Neural cell (in vitro differentiated cells): ENCODE measurements around the gene BTBD9. TPM values are rescaled to one million over a fixed set of nuclear protein-coding genes. Genes with fewer than 3 reads are reported as not detected.

ENCODE experiments used
- H2AFZ ChIP-seq: fragments of 200-600, 300-800 bp; sonication (generic), shearing (Covaris generic); 2 replicates; pipeline ENCODE4 v1.6.0; 2014; ENCODE audit warnings: low read depth, mild to moderate bottlenecking, antibody characterized with exemption, low read length, moderate library complexity
- H3F3A ChIP-seq: fragments of 200-600 bp; shearing (Covaris generic); 2 replicates; pipeline ENCODE4 v1.6.1; 2016; ENCODE audit warnings: mild to moderate bottlenecking, moderate library complexity, mixed read lengths, antibody characterized with exemption, low read length; ENCODE audit not compliant: insufficient read depth, poor library complexity, severe bottlenecking
- H3K27ac ChIP-seq: fragments of 200-600, 300-800 bp; sonication (generic), shearing (Covaris generic); 2 replicates; pipeline ENCODE4 v1.5.1; 2014; ENCODE audit warnings: mild to moderate bottlenecking, low read length, moderate library complexity
- H3K27me3 ChIP-seq: fragments of 300-800, 200-600 bp; sonication (generic), shearing (Covaris generic); 2 replicates; pipeline ENCODE4 v1.6.0; 2014; ENCODE audit warnings: mild to moderate bottlenecking, low read depth, low read length, moderate library complexity; ENCODE audit not compliant: insufficient read depth
- H3K36me3 ChIP-seq: fragments of 300-800, 200-600 bp; sonication (generic), shearing (Covaris generic); 2 replicates; pipeline ENCODE4 v1.5.1; 2014; ENCODE audit warnings: mild to moderate bottlenecking, antibody characterized with exemption, low read length, moderate library complexity; ENCODE audit not compliant: insufficient read depth
- H3K4me2 ChIP-seq: fragments of 300-800, 200-600 bp; sonication (generic), shearing (Covaris generic); 2 replicates; pipeline ENCODE4 v1.6.0; 2014; ENCODE audit warnings: mild to moderate bottlenecking, low read length
- H3K4me3 ChIP-seq: fragments of 300-800, 200-600 bp; sonication (generic), shearing (Covaris generic); 2 replicates; pipeline ENCODE4 v1.5.1; 2014; ENCODE audit warnings: mild to moderate bottlenecking, low read length, moderate library complexity
- H3K79me2 ChIP-seq: fragments of 200-600 bp; shearing (Covaris generic); replicated peaks from 2 replicates; pipeline ENCODE4 v1.6.0; 2014; ENCODE audit warnings: mild to moderate bottlenecking, low read length, moderate library complexity; ENCODE audit not compliant: insufficient read depth
- H3K9ac ChIP-seq: fragments of 300-800, 200-600 bp; sonication (generic), shearing (Covaris generic); 2 replicates; pipeline ENCODE4 v1.6.1; 2016; ENCODE audit warnings: mild to moderate bottlenecking, low read length, mixed read lengths
- H3K9me2 ChIP-seq: fragments of 200-600 bp; shearing (Covaris generic); 2 replicates; pipeline ENCODE4 v1.6.1; 2016; ENCODE audit warnings: mild to moderate bottlenecking, low read length, mixed read lengths; ENCODE audit not compliant: insufficient read depth
- H3K9me3 ChIP-seq: fragments of 200-600, 300-800 bp; sonication (generic), shearing (Covaris generic); 2 replicates; pipeline ENCODE4 v1.6.1; 2016; ENCODE audit warnings: mild to moderate bottlenecking, mixed run types, low read length, moderate library complexity, mixed read lengths
- H4K20me1 ChIP-seq: fragments of 200-600 bp; shearing (Covaris generic); 2 replicates; pipeline ENCODE4 v1.6.1; 2016; ENCODE audit warnings: mild to moderate bottlenecking, mixed run types; ENCODE audit not compliant: insufficient read depth
- CTCF ChIP-seq: fragments of 450-650 bp; IDR thresholded peaks from 2 replicates; pipeline ENCODE4 v1.5.1; 2014; ENCODE audit warnings: antibody characterized with exemption, mild to moderate bottlenecking, moderate library complexity; ENCODE audit not compliant: poor library complexity, severe bottlenecking
- EP300 ChIP-seq: fragments of 450-650 bp; conservative IDR thresholded peaks from 2 replicates; pipeline ENCODE4 v1.6.1; 2014; ENCODE audit warnings: antibody characterized with exemption, mild to moderate bottlenecking, moderate library complexity; ENCODE audit not compliant: poor library complexity, severe bottlenecking
- EZH2 ChIP-seq: fragments of 200-600, 300-800 bp; shearing (Covaris generic), sonication (generic); IDR thresholded peaks from 2 replicates; pipeline ENCODE4 v1.6.1; 2014; ENCODE audit warnings: antibody characterized with exemption, low read length, borderline replicate concordance, mild to moderate bottlenecking; ENCODE audit not compliant: insufficient read depth, poor library complexity, severe bottlenecking
- MXI1 ChIP-seq: fragments of 450-650 bp; conservative IDR thresholded peaks from 2 replicates; pipeline ENCODE4 v1.6.1; 2014; ENCODE audit warnings: antibody characterized with exemption, mild to moderate bottlenecking; ENCODE audit not compliant: poor library complexity, severe bottlenecking
- POLR2AphosphoS5 ChIP-seq: IDR thresholded peaks from 2 replicates; pipeline ENCODE4 v1.6.1; 2012
- RAD21 ChIP-seq: fragments of 450-650 bp; conservative IDR thresholded peaks from 2 replicates; pipeline ENCODE4 v1.6.1; 2014; ENCODE audit warnings: antibody characterized with exemption, mild to moderate bottlenecking, moderate library complexity
- REST ChIP-seq: IDR thresholded peaks from 2 replicates; pipeline ENCODE4 v1.6.1; 2012; ENCODE audit warnings: borderline replicate concordance
- TAF1 ChIP-seq: IDR thresholded peaks from 2 replicates; pipeline ENCODE4 v1.6.1; 2012; ENCODE audit warnings: low read depth
- polyA plus RNA-seq: library from polyadenylated mRNA; depleted of rRNA; stranded (reverse); fragments of >200 nt; gene quantifications from 2 replicates; pipeline ENCODE4 v1.2.3, GENCODE V29; 2014

Gene BTBD9
- polyA plus RNA-seq, 1 donor from 2014 or later, result 6.2 TPM

- Histone ChIP-seq H3K9me3 (peaks cover 5% of the 10 kb centered on the region), H3K4me3 (no peak overlapping the region), H3K79me2 (no peaks in the 10 kb centered on the region), H3K4me2 (no peak overlapping the region), H3K9me2 (no peaks in the 10 kb centered on the region), H4K20me1 (no peaks in the 10 kb centered on the region), H3K36me3 (no peaks in the 10 kb centered on the region), H3K9ac (no peak overlapping the region), H3K27ac (no peak overlapping the region), H3K27me3 (no peaks in the 10 kb centered on the region), H3F3A (no peaks in the 10 kb centered on the region), H2AFZ (no peak overlapping the region)
- no peak for TF ChIP-seq POLR2AphosphoS5
- no peak for TF ChIP-seq REST
- no peak for TF ChIP-seq RAD21
- no peak for TF ChIP-seq MXI1
- TF ChIP-seq TAF1, result no peak
- no peak for TF ChIP-seq CTCF
Measured at GRCh38 chr6:38445336-38445735, 194.4 kb downstream of the BTBD9 start.

- Histone ChIP-seq H4K20me1 (no peaks in the 10 kb centered on the region), H3K36me3 (no peaks in the 10 kb centered on the region), H2AFZ (no peak overlapping the region), H3K79me2 (no peaks in the 10 kb centered on the region), H3K4me2 (no peak overlapping the region), H3K9me2 (no peaks in the 10 kb centered on the region), H3K9me3 (no peaks in the 10 kb centered on the region), H3F3A (no peaks in the 10 kb centered on the region), H3K27ac (no peak overlapping the region), H3K4me3 (no peak overlapping the region), H3K9ac (no peak overlapping the region), H3K27me3 (no peaks in the 10 kb centered on the region)
- TF ChIP-seq MXI1, result no peak
Measured at GRCh38 chr6:38443352-38444144, 196.2 kb downstream of the BTBD9 start.

- Histone ChIP-seq H3K4me3 (no peak overlapping the region), H3K4me2 (no peak overlapping the region), H2AFZ (no peak overlapping the region), H3K9ac (no peak overlapping the region), H3K27me3 (no peaks in the 10 kb centered on the region), H4K20me1 (no peaks in the 10 kb centered on the region), H3F3A (no peaks in the 10 kb centered on the region), H3K9me2 (no peaks in the 10 kb centered on the region), H3K79me2 (no peaks in the 10 kb centered on the region), H3K36me3 (no peaks in the 10 kb centered on the region), H3K27ac (no peak overlapping the region), H3K9me3 (no peaks in the 10 kb centered on the region)
- TF ChIP-seq CTCF (no peak), EP300 (no peak), REST (no peak), EZH2 (no peak)
Measured at GRCh38 chr6:38438097-38438496, 201.6 kb downstream of the BTBD9 start.
